ENCODE results near the gene AGPAT4. TPM values are rescaled to one million over a fixed set of nuclear protein-coding genes. Genes with fewer than 3 reads are reported as not detected.

The AGPAT4 gene
- total RNA-seq: 3.0 and 9.9 TPM in 2 replicates

DNA sequence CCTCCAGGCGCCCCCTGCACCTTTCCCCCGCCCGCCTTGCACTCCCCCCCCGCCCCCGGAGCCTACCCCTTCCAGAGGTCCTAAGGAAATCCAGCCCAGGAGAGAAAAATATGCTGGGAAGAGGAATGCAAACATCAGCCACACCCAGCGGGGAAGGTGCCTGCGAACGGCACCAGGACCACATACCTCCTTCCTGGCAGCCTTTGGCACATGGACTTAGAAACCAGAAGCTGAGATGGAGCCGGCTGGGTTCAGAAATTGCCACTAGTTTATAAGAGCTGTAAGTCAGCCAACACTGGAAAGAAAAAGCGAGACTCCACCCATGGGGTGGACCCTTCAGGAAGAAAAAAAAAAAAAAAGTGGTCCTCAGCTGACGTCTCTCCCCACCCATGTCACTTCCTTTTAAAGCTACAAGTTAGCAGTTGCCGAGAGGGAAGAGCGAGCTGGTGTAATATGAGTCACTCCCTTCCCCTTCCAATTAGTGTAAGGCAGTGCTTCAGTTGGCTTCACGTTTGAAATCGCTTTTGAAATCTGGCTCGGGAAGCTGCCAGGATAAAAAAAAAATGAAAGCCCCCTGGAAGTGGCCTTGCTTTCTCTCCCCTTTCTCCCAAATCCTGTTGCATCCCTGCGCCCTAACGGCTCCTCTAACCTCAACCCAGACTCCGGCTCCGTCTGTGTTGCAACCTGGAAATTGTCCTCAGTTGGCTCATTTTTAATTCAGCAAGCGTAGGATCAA is at the start of gene AGPAT4:
TSS of gene AGPAT4 (minus strand) at position 310 of the 736 bp plus-strand sequence. CDS start 41,848 bp downstream, outside the sequence.

